B cell (primary cell): ENCODE results near the gene SLC25A25. TPM values are rescaled to one million over a fixed set of nuclear protein-coding genes. Genes with fewer than 3 reads are reported as not detected.

Experiments
- ATAC-seq: fragments of 200-7000 bp; cut with Tn5 transposase; one replicate; pipeline ENCODE4 v1.10.0; 2021; ENCODE audit warnings: low read depth, mild to moderate bottlenecking, moderate number of reproducible peaks, moderate library complexity
- CTCF ChIA-PET: fragments of 350-600 bp; sonication (Branson Sonifier 250); formaldehyde crosslinking; loops from one replicate; lab custom pipeline; 2021; ENCODE audit warnings: antibody characterized with exemption, inconsistent platforms; lab: Charles Lee
- POLR2A ChIA-PET: fragments of 350-600 bp; sonication (Branson Sonifier 250); formaldehyde crosslinking; loops from one replicate; lab custom pipeline; 2021; ENCODE audit warnings: antibody characterized with exemption; lab: Charles Lee
- DNase-seq: peaks from one replicate; pipeline ENCODE4 v3.0.0; 2013
- H2AFZ ChIP-seq: 2 replicates; pipeline ENCODE4 v1.6.1; 2012; ENCODE audit warnings: mild to moderate bottlenecking, low read depth, low read length; ENCODE audit not compliant: insufficient read depth, poor library complexity, severe bottlenecking
- H3K27ac ChIP-seq, 2 donors: 1 replicate in 1 of 2; 2 replicates in 1 of 2; pipeline ENCODE4 v1.5.1; 2012 to 2013; ENCODE audit warnings: low read length in 2 of 2, mild to moderate bottlenecking in 2 of 2, moderate library complexity in 1 of 2
- H3K27me3 ChIP-seq, 4 experiments: fragments of 200-600 bp in 1 of 4; sonication (generic) in 1 of 4; replicated peaks in 1 of 4; 1 replicate in 2 of 4; 2 replicates in 2 of 4; pipeline versions ENCODE4 v1.6.1 to v1.7.0; 2013 to 2016; ENCODE audit warnings: low read length in 3 of 4, mild to moderate bottlenecking in 2 of 4, mixed read lengths in 1 of 4, moderate library complexity in 1 of 4; ENCODE audit not compliant: insufficient read depth in 4 of 4, control insufficient read depth in 3 of 4; ENCODE audit errors: control extremely low read depth in 1 of 4
- H3K36me3 ChIP-seq, 2 experiments: replicated peaks in 1 of 2; 1 replicate in 1 of 2; 2 replicates in 1 of 2; pipeline versions ENCODE4 v1.6.1 to v1.7.1; 2013; ENCODE audit warnings: low read length in 1 of 2; ENCODE audit not compliant: insufficient read depth in 2 of 2, control insufficient read depth in 1 of 2; ENCODE audit errors: control extremely low read depth in 1 of 2, extremely low read depth in 1 of 2
- H3K4me1 ChIP-seq, 2 donors: fragments of 200-600 bp in 1 of 2; sonication (generic) in 1 of 2; 1 replicate in 1 of 2; 2 replicates in 1 of 2; pipeline versions ENCODE4 v1.5.1 to v1.6.1; 2013 to 2017; ENCODE audit warnings: low read length in 2 of 2; ENCODE audit not compliant: control insufficient read depth in 2 of 2, insufficient read depth in 2 of 2
- H3K4me2 ChIP-seq: replicated peaks from 2 replicates; pipeline ENCODE3; 2012; ENCODE audit warnings: mild to moderate bottlenecking, low read depth, low read length; ENCODE audit not compliant: poor library complexity, severe bottlenecking
- H3K4me3 ChIP-seq, 5 experiments: fragments of 200-600 bp in 1 of 5; sonication (generic) in 1 of 5; 1 replicate in 3 of 5; 2 replicates in 2 of 5; pipeline versions ENCODE4 v1.5.1 to v1.7.0; 2011 to 2016; ENCODE audit warnings: low read length in 4 of 5, mild to moderate bottlenecking in 4 of 5, low read depth in 2 of 5, control low read depth in 1 of 5, moderate library complexity in 1 of 5; ENCODE audit not compliant: insufficient read depth in 1 of 5; ENCODE audit errors: control extremely low read depth in 1 of 5, extremely low read depth in 1 of 5
- H3K79me2 ChIP-seq: fragments of 200-600 bp; sonication (generic); one replicate; pipeline ENCODE4 v1.6.0; 2016; ENCODE audit warnings: low read length; ENCODE audit not compliant: control insufficient read depth, insufficient read depth
- H3K9ac ChIP-seq: fragments of 200-600 bp; sonication (generic); 2 replicates; pipeline ENCODE4 v1.6.1; 2017; ENCODE audit warnings: mild to moderate bottlenecking, low read length, moderate library complexity
- H3K9me3 ChIP-seq, 3 donors: one replicate each; pipeline versions ENCODE4 v1.6.1 to v1.7.1; 2013; ENCODE audit warnings: low read length in 2 of 3; ENCODE audit not compliant: control insufficient read depth in 2 of 3, insufficient read depth in 1 of 3; ENCODE audit errors: control extremely low read depth in 1 of 3
- H4K20me1 ChIP-seq: 2 replicates; pipeline ENCODE4 v1.6.0; 2012; ENCODE audit warnings: mild to moderate bottlenecking, low read length; ENCODE audit not compliant: insufficient read depth, control insufficient read depth, poor library complexity, severe bottlenecking
- H3K27ac Mint-ChIP-seq: one replicate; pipeline ENCODE4 v1.8.0; 2021; ENCODE audit warnings: mixed read lengths
- H3K27me3 Mint-ChIP-seq: one replicate; pipeline ENCODE4 v1.8.0; 2021; ENCODE audit warnings: mixed read lengths
- H3K4me1 Mint-ChIP-seq: one replicate; pipeline ENCODE4 v1.8.0; 2021; ENCODE audit warnings: mixed read lengths
- H3K4me3 Mint-ChIP-seq: one replicate; pipeline ENCODE4 v1.8.0; 2021; ENCODE audit warnings: mixed read lengths
- H3K9me3 Mint-ChIP-seq: one replicate; pipeline ENCODE4 v1.8.0; 2022; ENCODE audit warnings: mixed read lengths; ENCODE audit not compliant: insufficient read depth
- EZH2 ChIP-seq: IDR thresholded peaks from 2 replicates; pipeline ENCODE4 v1.6.1; 2012; ENCODE audit warnings: borderline replicate concordance, low read depth, mild to moderate bottlenecking, moderate library complexity, low read length; ENCODE audit not compliant: insufficient read depth, poor library complexity, severe bottlenecking
- WGBS: methylation state at CpG from one replicate; pipeline ENCODE4 v1.1.5; 2013; ENCODE audit warnings: missing lambda C conversion rate; ENCODE audit not compliant: insufficient coverage; 5-methylcytosine and 5-hydroxymethylcytosine counted together
- intact Hi-C: fragments of 100-400 bp; cut with micrococcal nuclease; formaldehyde crosslinking; loops from one replicate; pipeline ENCODE4 v1.10.0; 2022
- polyA plus RNA-seq: library from polyadenylated mRNA; depleted of rRNA; stranded (reverse); fragments of >200 nt; gene quantifications from 2 replicates; pipeline ENCODE4 v1.2.3, GENCODE V29; 2012
- total RNA-seq, 2 donors: library from RNA; stranded (reverse); fragments of 120-200 nt in 1 of 2; gene quantifications; 1 replicate in 1 of 2; 2 replicates in 1 of 2; pipeline versions ENCODE4 v1.2.3 to v1.2.4, GENCODE V29; 2013 to 2022
- TF ChIP-seq, protein P1 (sequence below): fragments of 200-600 bp; IDR thresholded peaks from one replicate; pipeline ENCODE4 v1.8.0; 2022; ENCODE audit warnings: antibody characterized with exemption, mild to moderate bottlenecking

The SLC25A25 gene
- total and polyA plus RNA-seq, 2 donors (not counting 1 experiment from before 2014, with no cell fraction given): 12.1 to 18.6 TPM

GRCh38 chr9:128145951-128146351 lies 77.9 kb downstream of the SLC25A25 start:
- H3K4me3 Mint-ChIP-seq: no peak overlapping the region
- Histone ChIP-seq H3K4me1 (no peaks in the 10 kb centered on the region), H4K20me1 (no peaks in the 10 kb centered on the region), H3K79me2 (no peaks in the 10 kb centered on the region), H2AFZ (no peak overlapping the region), H3K36me3 (no peaks in the 10 kb centered on the region), H3K9me3 (no peaks in the 10 kb centered on the region), H3K4me2 (no peak overlapping the region), H3K4me3 (no peak overlapping the region), H3K27me3 (no peaks in the 10 kb centered on the region), H3K9ac (no peak overlapping the region), H3K27ac (no peak overlapping the region)
- intact Hi-C loops: no loop called here
- TF ChIP-seq EZH2: no peak
- TF ChIP-seq, protein P1, sequence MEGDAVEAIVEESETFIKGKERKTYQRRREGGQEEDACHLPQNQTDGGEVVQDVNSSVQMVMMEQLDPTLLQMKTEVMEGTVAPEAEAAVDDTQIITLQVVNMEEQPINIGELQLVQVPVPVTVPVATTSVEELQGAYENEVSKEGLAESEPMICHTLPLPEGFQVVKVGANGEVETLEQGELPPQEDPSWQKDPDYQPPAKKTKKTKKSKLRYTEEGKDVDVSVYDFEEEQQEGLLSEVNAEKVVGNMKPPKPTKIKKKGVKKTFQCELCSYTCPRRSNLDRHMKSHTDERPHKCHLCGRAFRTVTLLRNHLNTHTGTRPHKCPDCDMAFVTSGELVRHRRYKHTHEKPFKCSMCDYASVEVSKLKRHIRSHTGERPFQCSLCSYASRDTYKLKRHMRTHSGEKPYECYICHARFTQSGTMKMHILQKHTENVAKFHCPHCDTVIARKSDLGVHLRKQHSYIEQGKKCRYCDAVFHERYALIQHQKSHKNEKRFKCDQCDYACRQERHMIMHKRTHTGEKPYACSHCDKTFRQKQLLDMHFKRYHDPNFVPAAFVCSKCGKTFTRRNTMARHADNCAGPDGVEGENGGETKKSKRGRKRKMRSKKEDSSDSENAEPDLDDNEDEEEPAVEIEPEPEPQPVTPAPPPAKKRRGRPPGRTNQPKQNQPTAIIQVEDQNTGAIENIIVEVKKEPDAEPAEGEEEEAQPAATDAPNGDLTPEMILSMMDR: no peak
- 89% methylated on average over 13 of the region's 13 CpGs for WGBS
- POLR2A ChIA-PET: no interaction called here
- H3K27ac Mint-ChIP-seq: no peak overlapping the region
- no peaks in the 10 kb centered on the region for H3K4me1 Mint-ChIP-seq
- peaks cover 13% of the 10 kb centered on the region for H3K27me3 Mint-ChIP-seq
- no peak for DNase-seq
- no peak for ATAC-seq
- no peaks in the 10 kb centered on the region for H3K9me3 Mint-ChIP-seq
- CTCF ChIA-PET: interaction anchor here (0.6 kb wide), 1 partner anchor 309 kb away, joined by 3 read pairs; no protein-coding TSS in a partner anchor

DNA sequence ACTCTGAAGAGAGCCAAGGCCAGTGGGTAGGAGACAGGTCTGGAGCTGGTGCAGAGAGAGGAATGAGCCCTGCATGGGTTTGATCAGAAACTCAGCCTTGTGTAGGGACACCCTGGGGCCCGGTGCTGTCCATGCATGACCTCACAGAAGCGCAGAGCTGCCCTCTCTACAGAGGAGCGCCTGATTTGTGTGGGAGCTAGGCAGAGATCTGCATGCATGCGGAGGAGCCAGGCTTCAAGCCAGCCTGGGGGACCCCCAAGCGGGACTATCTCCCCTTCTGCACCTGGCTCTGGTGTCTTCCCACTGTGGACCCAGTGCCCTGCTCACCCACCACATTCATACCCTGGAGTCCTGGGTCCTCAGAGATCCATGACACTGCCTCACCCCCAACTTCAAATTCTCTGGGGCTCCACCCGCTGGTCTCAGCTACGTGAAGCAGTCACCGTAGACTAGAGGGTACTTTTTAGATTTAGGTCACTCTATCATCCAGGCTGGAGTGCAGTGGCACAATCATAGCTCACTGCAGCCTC lies 78.6 kb downstream of the SLC25A25 start:
- intact Hi-C loops: no loop called here
- TF ChIP-seq EZH2: no peak
- TF ChIP-seq, protein P1: no peak
- Histone ChIP-seq H3K9me3 (no peaks in the 10 kb centered on the region), H3K4me2 (no peak overlapping the region), H3K4me3 (no peak overlapping the region), H3K9ac (no peak overlapping the region), H3K36me3 (no peaks in the 10 kb centered on the region), H4K20me1 (no peaks in the 10 kb centered on the region), H3K27ac (no peak overlapping the region), H2AFZ (no peak overlapping the region), H3K27me3 (no peaks in the 10 kb centered on the region), H3K4me1 (no peaks in the 10 kb centered on the region), H3K79me2 (no peaks in the 10 kb centered on the region)
- Mint-ChIP-seq H3K9me3 (no peaks in the 10 kb centered on the region), H3K27ac (no peak overlapping the region), H3K4me1 (no peaks in the 10 kb centered on the region), H3K27me3 (peaks cover 13% of the 10 kb centered on the region), H3K4me3 (no peak overlapping the region)
- no peak for DNase-seq
- ChIA-PET POLR2A (no interaction called here), CTCF (interaction anchor here (0.6 kb wide), 1 partner anchor 308 kb away, joined by 3 read pairs; no protein-coding TSS in a partner anchor)
- ATAC-seq: no peak
- 96% methylated on average over 8 of the region's 8 CpGs for WGBS
